Calu3 (cell line): Measurements from ENCODE around the gene DEFB113. TPM values are rescaled to one million over a fixed set of nuclear protein-coding genes. Genes with fewer than 3 reads are reported as not detected.

Experiments
- BruUV-seq: library from RNA; stranded (reverse); fragments of 400-500 nt; replicated peaks from 2 replicates; lab custom pipeline; 2021; lab: Mats Ljungman, UMichigan
- CTCF ChIA-PET: fragments of 300-600 bp; sonication (Branson Sonifier 250); formaldehyde crosslinking; loops from one replicate; lab custom pipeline; 2022; ENCODE audit warnings: antibody characterized with exemption; lab: Charles Lee
- DNase-seq: peaks from one replicate; pipeline ENCODE4 v3.0.0; 2022
- H3K27ac Mint-ChIP-seq: one replicate; pipeline ENCODE4 v1.8.0; 2022; ENCODE audit warnings: mixed read lengths; ENCODE audit not compliant: unreplicated experiment
- H3K27me3 Mint-ChIP-seq: one replicate; pipeline ENCODE4 v1.8.0; 2022; ENCODE audit warnings: mixed read lengths; ENCODE audit not compliant: unreplicated experiment
- H3K36me3 Mint-ChIP-seq: one replicate; pipeline ENCODE4 v1.8.0; 2022; ENCODE audit warnings: mild to moderate bottlenecking, moderate library complexity, mixed read lengths; ENCODE audit not compliant: insufficient read depth, unreplicated experiment
- H3K4me1 Mint-ChIP-seq: one replicate; pipeline ENCODE4 v1.8.0; 2022; ENCODE audit warnings: mild to moderate bottlenecking, low read depth, mixed read lengths; ENCODE audit not compliant: unreplicated experiment
- H3K4me3 Mint-ChIP-seq: one replicate; pipeline ENCODE4 v1.8.0; 2022; ENCODE audit warnings: mild to moderate bottlenecking, low read depth, moderate library complexity, mixed read lengths; ENCODE audit not compliant: unreplicated experiment
- H3K9me3 Mint-ChIP-seq: one replicate; pipeline ENCODE4 v1.8.0; 2022; ENCODE audit warnings: low read depth, mixed read lengths; ENCODE audit not compliant: unreplicated experiment
- intact Hi-C: fragments of 100-400 bp; cut with micrococcal nuclease; formaldehyde crosslinking; loops from one replicate; pipeline ENCODE4 v1.10.0; 2022; ENCODE audit not compliant: unreplicated experiment
- total RNA-seq: library from RNA; stranded (reverse); gene quantifications from 2 replicates; pipeline ENCODE4 v1.2.3, GENCODE V29; 2022
- TF ChIP-seq, protein P1 (sequence below): fragments of 200-600 bp; IDR thresholded peaks from one replicate; pipeline ENCODE4 v1.8.0; 2022; ENCODE audit warnings: antibody characterized with exemption; ENCODE audit not compliant: unreplicated experiment

The DEFB113 gene
- total RNA-seq, 1 experiment from 2014 or later, result not detected

DNA sequence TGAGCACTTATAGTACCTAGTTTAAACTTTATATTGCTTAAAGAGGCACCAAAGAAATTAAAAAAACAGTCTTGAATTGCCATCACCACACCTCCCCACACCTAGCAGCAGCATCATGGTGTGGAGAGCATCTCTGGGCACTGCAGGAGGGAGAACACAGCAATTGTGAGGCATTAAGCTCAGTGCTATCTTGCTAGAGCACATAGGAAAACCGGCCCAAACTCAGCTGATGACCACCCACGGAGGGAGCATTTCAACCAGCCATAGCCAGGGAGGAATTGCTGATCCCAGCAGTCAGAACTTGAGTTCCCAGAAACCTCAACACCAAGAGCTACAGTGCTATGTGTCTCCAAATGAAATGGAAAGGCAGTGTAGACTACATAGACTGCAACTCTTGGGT, 19.5 kb upstream of the DEFB113 start:
- intact Hi-C loops, result no loop called here
- Mint-ChIP-seq H3K27ac (no peak overlapping the region), H3K4me1 (no peaks in the 10 kb centered on the region), H3K27me3 (no peaks in the 10 kb centered on the region), H3K9me3 (no peaks in the 10 kb centered on the region), H3K4me3 (no peak overlapping the region), H3K36me3 (no peaks in the 10 kb centered on the region)
- TF ChIP-seq, protein P1, sequence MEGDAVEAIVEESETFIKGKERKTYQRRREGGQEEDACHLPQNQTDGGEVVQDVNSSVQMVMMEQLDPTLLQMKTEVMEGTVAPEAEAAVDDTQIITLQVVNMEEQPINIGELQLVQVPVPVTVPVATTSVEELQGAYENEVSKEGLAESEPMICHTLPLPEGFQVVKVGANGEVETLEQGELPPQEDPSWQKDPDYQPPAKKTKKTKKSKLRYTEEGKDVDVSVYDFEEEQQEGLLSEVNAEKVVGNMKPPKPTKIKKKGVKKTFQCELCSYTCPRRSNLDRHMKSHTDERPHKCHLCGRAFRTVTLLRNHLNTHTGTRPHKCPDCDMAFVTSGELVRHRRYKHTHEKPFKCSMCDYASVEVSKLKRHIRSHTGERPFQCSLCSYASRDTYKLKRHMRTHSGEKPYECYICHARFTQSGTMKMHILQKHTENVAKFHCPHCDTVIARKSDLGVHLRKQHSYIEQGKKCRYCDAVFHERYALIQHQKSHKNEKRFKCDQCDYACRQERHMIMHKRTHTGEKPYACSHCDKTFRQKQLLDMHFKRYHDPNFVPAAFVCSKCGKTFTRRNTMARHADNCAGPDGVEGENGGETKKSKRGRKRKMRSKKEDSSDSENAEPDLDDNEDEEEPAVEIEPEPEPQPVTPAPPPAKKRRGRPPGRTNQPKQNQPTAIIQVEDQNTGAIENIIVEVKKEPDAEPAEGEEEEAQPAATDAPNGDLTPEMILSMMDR, result no peak
- CTCF ChIA-PET, result no interaction called here
- BruUV-seq, result no TSS peak
- DNase-seq, result no peak

DNA sequence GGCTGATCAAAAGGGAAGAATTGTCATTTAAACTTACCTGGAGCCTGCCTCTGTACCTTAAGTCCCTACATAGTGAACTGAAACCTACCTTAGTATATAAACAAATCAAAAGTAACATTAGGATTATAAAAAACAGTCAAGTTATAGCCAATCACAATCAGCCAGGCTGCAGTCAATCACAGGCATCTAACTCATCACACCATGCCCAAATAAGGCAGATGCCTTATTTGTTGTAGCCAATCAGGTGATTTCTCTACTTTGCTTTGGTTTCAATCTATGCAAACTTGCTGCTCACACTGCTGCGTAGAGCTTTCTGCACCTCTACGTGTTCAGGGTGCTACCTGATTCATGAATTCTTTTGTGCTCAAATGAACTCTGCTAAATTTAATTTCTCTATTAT, 18.3 kb upstream of the DEFB113 start:
- intact Hi-C loops, result no loop called here
- no peaks in the 10 kb centered on the region for H3K27me3 Mint-ChIP-seq

DNA sequence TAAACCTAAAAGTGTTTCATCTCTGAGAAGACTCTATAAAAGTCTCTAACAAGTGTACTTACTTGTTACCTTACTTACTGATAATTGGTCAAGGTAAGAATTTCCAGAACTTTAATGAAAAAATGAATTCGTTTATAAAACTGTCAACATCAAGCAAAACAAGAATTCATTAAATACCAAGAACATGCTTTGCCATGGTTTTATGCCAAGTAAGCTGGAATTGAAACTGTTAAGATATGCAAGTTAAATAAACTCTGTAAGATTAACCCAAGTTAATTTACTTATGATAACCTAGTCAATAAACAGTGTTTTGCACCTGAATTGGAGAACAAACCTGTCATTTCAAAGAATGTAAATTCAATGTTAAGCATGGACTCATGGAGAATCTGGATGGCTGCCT, 17.1 kb upstream of the DEFB113 start:
- Mint-ChIP-seq H3K9me3 (peaks cover 4% of the 10 kb centered on the region), H3K4me1 (no peaks in the 10 kb centered on the region), H3K27ac (no peak overlapping the region), H3K4me3 (no peak overlapping the region), H3K27me3 (no peaks in the 10 kb centered on the region), H3K36me3 (no peaks in the 10 kb centered on the region)
- intact Hi-C loops, result no loop called here
- no TSS peak for BruUV-seq
- no peak for DNase-seq
- CTCF ChIA-PET, result no interaction called here
- TF ChIP-seq, protein P1, result no peak

More for the DNA sequence above, 18.3 kb upstream of the DEFB113 start:
- Mint-ChIP-seq H3K4me3 (no peak overlapping the region), H3K27ac (no peak overlapping the region), H3K4me1 (no peaks in the 10 kb centered on the region), H3K36me3 (no peaks in the 10 kb centered on the region), H3K9me3 (no peaks in the 10 kb centered on the region)
- no peak for DNase-seq
- CTCF ChIA-PET, result no interaction called here
- BruUV-seq, result no TSS peak
- TF ChIP-seq, protein P1, result no peak

DNA sequence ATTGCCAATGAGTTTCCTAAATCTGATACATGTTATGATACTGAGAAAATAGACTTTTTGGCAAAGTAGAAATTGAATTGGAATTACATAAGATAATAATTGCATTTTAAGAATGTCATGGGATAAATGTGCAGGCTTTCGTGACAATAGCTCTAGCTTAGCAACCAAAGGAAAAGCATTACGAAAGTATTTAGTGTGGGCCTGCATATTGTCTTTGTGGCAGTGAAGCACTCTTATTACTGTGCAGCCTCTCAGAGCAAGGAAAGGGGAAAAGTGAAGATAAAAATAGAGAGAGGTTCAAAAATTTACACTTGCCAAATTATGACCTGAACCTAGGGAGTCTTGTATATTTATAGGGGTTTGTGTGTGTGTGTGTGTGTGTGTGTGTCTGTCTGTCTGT, 12.6 kb upstream of the DEFB113 start:
- CTCF ChIA-PET, result no interaction called here
- H3K9me3 Mint-ChIP-seq, result peaks cover 4% of the 10 kb centered on the region
- H3K27me3 Mint-ChIP-seq, result no peaks in the 10 kb centered on the region
- DNase-seq, result no peak
- peaks cover 22% of the 10 kb centered on the region for H3K4me1 Mint-ChIP-seq
- H3K4me3 Mint-ChIP-seq, result no peak overlapping the region
- intact Hi-C loops, result no loop called here
- TF ChIP-seq, protein P1, result no peak
- no peak overlapping the region for H3K27ac Mint-ChIP-seq
- no TSS peak for BruUV-seq
- no peaks in the 10 kb centered on the region for H3K36me3 Mint-ChIP-seq
